Measurements from ENCODE around the gene KRTAP4-1.

GRCh38 chr17:41223821-41224220 lies 39.1 kb upstream of the KRTAP4-1 start:
- TF ChIP-seq CTCF (IDR thresholded peaks at IDR 0.05) (no peak), POLR2AphosphoS5 (IDR thresholded peaks at IDR 0.05) (no peak), POLR2A (IDR thresholded peaks at IDR 0.05) (no peak), EP300 (IDR thresholded peaks at IDR 0.05) (no peak)

All from gastroesophageal sphincter (tissue), 3 donors.